SK-N-SH (cell line): ENCODE data around the gene GATAD2B. TPM values are rescaled to one million over a fixed set of nuclear protein-coding genes. Genes with fewer than 3 reads are reported as not detected.

Source experiments
- CTCF ChIA-PET: fragments of 300-600, 350-600 bp; formaldehyde crosslinking; extraction: SDS; loops from one replicate; lab custom pipeline; 2021; lab: Yijun Ruan, JAX
- POLR2A ChIA-PET: fragments of 350-600 bp; sonication (Branson Sonifier 250); formaldehyde crosslinking; extraction: SDS; loops from one replicate; lab custom pipeline; 2020; ENCODE audit warnings: antibody characterized with exemption, inconsistent platforms; lab: Yijun Ruan, JAX
- DNase-seq: peaks from one replicate; pipeline ENCODE4 v3.0.0; 2012
- H2AFZ ChIP-seq: fragments of 200-600 bp; sonication (generic); 2 replicates; pipeline ENCODE4 v1.8.1; 2016; ENCODE audit warnings: antibody characterized with exemption, mild to moderate bottlenecking, low read depth
- H3F3A ChIP-seq: fragments of 200-600 bp; sonication (generic); replicated peaks from 2 replicates; pipeline ENCODE3; 2016; ENCODE audit warnings: antibody characterized with exemption, mild to moderate bottlenecking; ENCODE audit not compliant: insufficient read depth
- H3K27ac ChIP-seq, 2 experiments: fragments of 200-500 bp in 1 of 2; fragments of 200-600 bp in 1 of 2; sonication (Bioruptor generic) in 1 of 2; sonication (generic), shearing (Covaris generic) in 1 of 2; 2 replicates each; pipeline versions ENCODE4 v1.5.1 to v1.6.1; 2014 to 2016; ENCODE audit warnings: low read depth in 2 of 2, inconsistent platforms in 1 of 2, low read length in 1 of 2, mild to moderate bottlenecking in 1 of 2, mixed read lengths in 1 of 2
- H3K27me3 ChIP-seq: fragments of 200-600 bp; sonication (generic), shearing (Covaris generic); 2 replicates; pipeline ENCODE4 v1.6.1; 2016; ENCODE audit warnings: mixed run types; ENCODE audit not compliant: insufficient read depth
- H3K36me3 ChIP-seq, 2 experiments: fragments of 200-500 bp in 1 of 2; fragments of 200-600 bp in 1 of 2; sonication (Bioruptor generic) in 1 of 2; sonication (generic) in 1 of 2; replicated peaks in 1 of 2; 2 replicates each; pipeline versions ENCODE3 to v1.5.1; 2014 to 2016; ENCODE audit warnings: low read length in 1 of 2, mild to moderate bottlenecking in 1 of 2; ENCODE audit not compliant: insufficient read depth in 2 of 2, control insufficient read depth in 1 of 2
- H3K4me1 ChIP-seq, 2 experiments: fragments of 200-500 bp in 1 of 2; fragments of 200-600 bp in 1 of 2; sonication (Bioruptor generic) in 1 of 2; sonication (generic), shearing (Covaris generic) in 1 of 2; 2 replicates each; pipeline versions ENCODE4 v1.5.1 to v1.6.1; 2014 to 2016; ENCODE audit warnings: low read depth in 1 of 2, low read length in 1 of 2, mixed run types in 1 of 2; ENCODE audit not compliant: insufficient read depth in 2 of 2, control insufficient read depth in 1 of 2
- H3K4me2 ChIP-seq: fragments of 200-600 bp; sonication (generic), shearing (Covaris generic); 2 replicates; pipeline ENCODE4 v1.6.1; 2017; ENCODE audit warnings: mixed run types
- H3K4me3 ChIP-seq, 2 experiments: fragments of 200-500 bp in 1 of 2; fragments of 200-600 bp in 1 of 2; sonication (Bioruptor generic) in 1 of 2; sonication (generic), shearing (Covaris generic) in 1 of 2; 2 replicates each; pipeline versions ENCODE4 v1.5.1 to v1.8.1; 2014 to 2016; ENCODE audit warnings: low read depth in 2 of 2, inconsistent platforms in 1 of 2, low read length in 1 of 2, mild to moderate bottlenecking in 1 of 2, mixed read lengths in 1 of 2, moderate library complexity in 1 of 2
- H3K79me2 ChIP-seq: fragments of 200-600 bp; sonication (generic); 2 replicates; pipeline ENCODE4 v1.8.1; 2017; ENCODE audit warnings: mild to moderate bottlenecking; ENCODE audit not compliant: insufficient read depth
- H3K9ac ChIP-seq: fragments of 200-600 bp; sonication (generic); 2 replicates; pipeline ENCODE4 v1.6.1; 2017; ENCODE audit warnings: mixed run types
- H3K9me2 ChIP-seq: fragments of 200-600 bp; sonication (generic); 2 replicates; pipeline ENCODE4 v1.6.1; 2017; ENCODE audit warnings: mixed run types
- H3K9me3 ChIP-seq: fragments of 200-600 bp; sonication (generic); 2 replicates; pipeline ENCODE4 v1.6.1; 2017; ENCODE audit warnings: mixed run types, mild to moderate bottlenecking, moderate library complexity
- H4K20me1 ChIP-seq: fragments of 200-600 bp; sonication (generic); 2 replicates; pipeline ENCODE4 v1.6.1; 2017; ENCODE audit warnings: mild to moderate bottlenecking, mixed run types; ENCODE audit not compliant: insufficient read depth
- ELF1 ChIP-seq: IDR thresholded peaks from 2 replicates; pipeline ENCODE4 v1.4.0; 2012
- EP300 ChIP-seq, 2 experiments: IDR thresholded peaks; 2 replicates each; pipeline versions ENCODE4 v1.4.0 to v1.6.1; 2012; ENCODE audit warnings: borderline replicate concordance in 1 of 2, low read depth in 1 of 2, low read length in 1 of 2
- FOSL2 ChIP-seq: IDR thresholded peaks from 2 replicates; pipeline ENCODE4 v1.4.0; 2012; ENCODE audit warnings: low read depth, mild to moderate bottlenecking, moderate library complexity, borderline replicate concordance
- FOXM1 ChIP-seq: IDR thresholded peaks from 2 replicates; pipeline ENCODE4 v1.4.0; 2012; ENCODE audit warnings: low read depth, mild to moderate bottlenecking
- GABPA ChIP-seq: IDR thresholded peaks from 2 replicates; pipeline ENCODE4 v1.4.0; 2012; ENCODE audit warnings: low read depth, mild to moderate bottlenecking
- GATA2 ChIP-seq: sonication (generic); formaldehyde crosslinking; IDR thresholded peaks from 2 replicates; pipeline ENCODE4 v1.5.0; 2020; ENCODE audit warnings: mild to moderate bottlenecking, missing genetic modification reagents
- JUND ChIP-seq: IDR thresholded peaks from 2 replicates; pipeline ENCODE4 v1.4.0; 2012
- MXI1 ChIP-seq: IDR thresholded peaks from 2 replicates; pipeline ENCODE4 v1.6.1; 2012; ENCODE audit warnings: mild to moderate bottlenecking, low read depth, low read length, improper control_type of control experiment
- NFIC ChIP-seq: IDR thresholded peaks from 2 replicates; pipeline ENCODE4 v1.4.0; 2012; ENCODE audit warnings: borderline replicate concordance
- NRF1 ChIP-seq: IDR thresholded peaks from 2 replicates; pipeline ENCODE4 v1.6.1; 2012; ENCODE audit warnings: low read depth, mild to moderate bottlenecking, low read length
- RCOR1 ChIP-seq: fragments of 150-350 bp; IDR thresholded peaks from 2 replicates; pipeline ENCODE4 v1.6.1; 2017; ENCODE audit warnings: antibody characterized with exemption, low read length
- RFX5 ChIP-seq: IDR thresholded peaks from 2 replicates; pipeline ENCODE4 v1.6.1; 2012; ENCODE audit warnings: mild to moderate bottlenecking, improper control_type of control experiment, low read length
- TAF1 ChIP-seq: IDR thresholded peaks from 2 replicates; pipeline ENCODE4 v1.6.1; 2012; ENCODE audit warnings: low read depth, mild to moderate bottlenecking, low read length, moderate library complexity, borderline replicate concordance
- TEAD4 ChIP-seq: IDR thresholded peaks from 2 replicates; pipeline ENCODE4 v1.4.0; 2012; ENCODE audit warnings: mild to moderate bottlenecking, borderline replicate concordance; ENCODE audit not compliant: insufficient read depth
- WGBS: methylation state at CpG from one replicate; pipeline ENCODE4 v1.1.6; 2017; ENCODE audit warnings: low lambda C conversion rate; 5-methylcytosine and 5-hydroxymethylcytosine counted together
- polyA plus RNA-seq, 3 experiments: library from polyadenylated mRNA; depleted of rRNA; stranded (reverse); fragments of >200 nt; gene quantifications; 2 replicates each; pipeline ENCODE4 v1.2.3, GENCODE V29; 2012
- TF ChIP-seq, protein P1 (sequence below): fragments of 200-600 bp; sonication (generic); IDR thresholded peaks from 2 replicates; pipeline ENCODE4 v1.6.1; 2017; ENCODE audit warnings: antibody characterized with exemption, mild to moderate bottlenecking, moderate library complexity
- TF ChIP-seq, protein P2 (sequence below): fragments of 150-350 bp; IDR thresholded peaks from 2 replicates; pipeline ENCODE4 v1.6.1; 2016; ENCODE audit warnings: mild to moderate bottlenecking, low read depth, low read length
- TF ChIP-seq, protein P3 (sequence below): IDR thresholded peaks from 2 replicates; pipeline ENCODE4 v1.4.0; 2012; ENCODE audit warnings: low read depth, borderline replicate concordance
- TF ChIP-seq, protein P4 (sequence below): fragments of 150-350 bp; IDR thresholded peaks from 2 replicates; pipeline ENCODE4 v1.6.1; 2017; ENCODE audit warnings: antibody characterized with exemption, low read length, low read depth, borderline replicate concordance

GATAD2B gene
- polyA plus RNA-seq, 1 of the 3 experiments (the other 2 are of a cell fraction), result 2.8 TPM

DNA sequence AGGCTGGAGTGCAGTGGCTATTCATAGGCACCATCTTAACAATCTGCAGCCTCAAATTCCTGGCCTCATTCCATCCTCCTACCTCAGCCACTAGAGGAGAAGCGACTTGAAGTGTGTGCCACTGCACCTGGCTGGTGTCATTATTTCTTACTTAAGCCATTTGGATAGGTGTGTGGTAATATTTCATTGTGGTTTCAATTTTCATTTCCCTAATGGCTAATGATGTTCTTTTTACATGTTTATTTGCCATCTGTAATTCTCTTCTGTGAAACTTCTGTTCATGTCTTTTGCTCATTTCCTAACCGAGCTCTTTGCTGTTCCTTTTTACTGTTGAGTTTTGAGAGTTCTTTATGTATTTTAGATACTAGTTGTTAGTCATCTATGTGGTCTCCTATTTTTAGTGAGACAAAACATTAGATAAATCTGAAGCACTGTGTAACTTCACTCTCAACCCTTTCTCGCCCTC, 80.7 kb downstream of the GATAD2B start:
- no peak overlapping the region for H3K4me3 ChIP-seq
- H3K9me2 ChIP-seq, result no peaks in the 10 kb centered on the region
- TF ChIP-seq RFX5, result no peak
- no peak for TF ChIP-seq NFIC
- TF ChIP-seq, protein P1, sequence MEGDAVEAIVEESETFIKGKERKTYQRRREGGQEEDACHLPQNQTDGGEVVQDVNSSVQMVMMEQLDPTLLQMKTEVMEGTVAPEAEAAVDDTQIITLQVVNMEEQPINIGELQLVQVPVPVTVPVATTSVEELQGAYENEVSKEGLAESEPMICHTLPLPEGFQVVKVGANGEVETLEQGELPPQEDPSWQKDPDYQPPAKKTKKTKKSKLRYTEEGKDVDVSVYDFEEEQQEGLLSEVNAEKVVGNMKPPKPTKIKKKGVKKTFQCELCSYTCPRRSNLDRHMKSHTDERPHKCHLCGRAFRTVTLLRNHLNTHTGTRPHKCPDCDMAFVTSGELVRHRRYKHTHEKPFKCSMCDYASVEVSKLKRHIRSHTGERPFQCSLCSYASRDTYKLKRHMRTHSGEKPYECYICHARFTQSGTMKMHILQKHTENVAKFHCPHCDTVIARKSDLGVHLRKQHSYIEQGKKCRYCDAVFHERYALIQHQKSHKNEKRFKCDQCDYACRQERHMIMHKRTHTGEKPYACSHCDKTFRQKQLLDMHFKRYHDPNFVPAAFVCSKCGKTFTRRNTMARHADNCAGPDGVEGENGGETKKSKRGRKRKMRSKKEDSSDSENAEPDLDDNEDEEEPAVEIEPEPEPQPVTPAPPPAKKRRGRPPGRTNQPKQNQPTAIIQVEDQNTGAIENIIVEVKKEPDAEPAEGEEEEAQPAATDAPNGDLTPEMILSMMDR, result no peak
- no peak for TF ChIP-seq JUND
- TF ChIP-seq RCOR1, result no peak
- TF ChIP-seq FOXM1, result no peak
- TF ChIP-seq, protein P2, sequence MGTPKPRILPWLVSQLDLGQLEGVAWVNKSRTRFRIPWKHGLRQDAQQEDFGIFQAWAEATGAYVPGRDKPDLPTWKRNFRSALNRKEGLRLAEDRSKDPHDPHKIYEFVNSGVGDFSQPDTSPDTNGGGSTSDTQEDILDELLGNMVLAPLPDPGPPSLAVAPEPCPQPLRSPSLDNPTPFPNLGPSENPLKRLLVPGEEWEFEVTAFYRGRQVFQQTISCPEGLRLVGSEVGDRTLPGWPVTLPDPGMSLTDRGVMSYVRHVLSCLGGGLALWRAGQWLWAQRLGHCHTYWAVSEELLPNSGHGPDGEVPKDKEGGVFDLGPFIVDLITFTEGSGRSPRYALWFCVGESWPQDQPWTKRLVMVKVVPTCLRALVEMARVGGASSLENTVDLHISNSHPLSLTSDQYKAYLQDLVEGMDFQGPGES, result no peak
- no peak for TF ChIP-seq GATA2 (CRISPR knock-in tag)
- TF ChIP-seq TAF1, result no peak
- TF ChIP-seq, protein P3, sequence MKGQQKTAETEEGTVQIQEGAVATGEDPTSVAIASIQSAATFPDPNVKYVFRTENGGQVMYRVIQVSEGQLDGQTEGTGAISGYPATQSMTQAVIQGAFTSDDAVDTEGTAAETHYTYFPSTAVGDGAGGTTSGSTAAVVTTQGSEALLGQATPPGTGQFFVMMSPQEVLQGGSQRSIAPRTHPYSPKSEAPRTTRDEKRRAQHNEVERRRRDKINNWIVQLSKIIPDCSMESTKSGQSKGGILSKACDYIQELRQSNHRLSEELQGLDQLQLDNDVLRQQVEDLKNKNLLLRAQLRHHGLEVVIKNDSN, result no peak
- no peak for TF ChIP-seq MXI1
- TF ChIP-seq FOSL2, result no peak
- TF ChIP-seq GABPA, result no peak
- TF ChIP-seq ELF1, result no peak
- no peak for TF ChIP-seq EP300 (IDR thresholded peaks at IDR 0.05; ENCODE audit: borderline replicate concordance in 1 of 2, low read depth in 1 of 2, low read length in 1 of 2)
- DNase-seq, result no peak
- H3K9ac ChIP-seq, result no peak overlapping the region
- no peaks in the 10 kb centered on the region for H3K9me3 ChIP-seq
- 95% methylated on average over 3 of the region's 3 CpGs for WGBS
- H3K79me2 ChIP-seq, result peaks cover 35% of the 10 kb centered on the region
- ChIA-PET POLR2A (no interaction called here), CTCF (interaction anchor here (1.0 kb wide), 1 partner anchor 11 kb away, joined by 3 read pairs; no protein-coding TSS in a partner anchor)
- H3K27ac ChIP-seq, result peak overlapping the region in 1 of 2 experiments; percentile 21; a peak in 2 of 4 replicates
- H3K4me2 ChIP-seq, result no peak overlapping the region
- H3K36me3 ChIP-seq, result peaks cover 0 to 5% of the 10 kb centered on the region in 2 experiments
- H3F3A ChIP-seq, result peaks cover 8% of the 10 kb centered on the region
- no peaks in the 10 kb centered on the region for H3K4me1 ChIP-seq
- no peaks in the 10 kb centered on the region for H3K27me3 ChIP-seq
- no peaks in the 10 kb centered on the region for H4K20me1 ChIP-seq
- no peak overlapping the region for H2AFZ ChIP-seq

DNA sequence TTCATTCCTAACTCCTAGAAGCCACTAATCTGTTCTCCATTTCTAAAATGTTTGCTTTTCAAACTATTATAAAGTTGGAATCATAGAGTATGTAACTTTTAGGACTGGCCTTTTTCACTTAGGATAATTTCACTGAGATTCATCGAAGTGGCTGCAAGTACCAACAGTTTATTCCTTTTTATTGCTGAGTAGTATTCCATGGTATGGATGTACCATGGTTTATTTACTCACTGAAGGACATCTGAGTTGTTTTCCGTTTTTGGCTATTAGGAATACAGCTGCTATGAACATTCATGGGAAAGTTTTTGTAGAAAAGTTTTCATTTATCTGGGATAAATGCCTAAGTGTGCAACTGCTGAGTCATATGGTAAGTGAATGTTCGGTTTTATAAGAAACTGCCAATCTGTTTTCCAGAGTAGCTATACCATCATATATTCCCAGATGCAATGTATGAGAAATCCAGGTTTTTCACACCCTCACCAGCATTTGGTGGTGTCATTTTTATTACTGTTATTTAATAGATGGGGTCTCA, 81.2 kb downstream of the GATAD2B start:
- Histone ChIP-seq H3K36me3 (peaks cover 0 to 5% of the 10 kb centered on the region in 2 experiments), H3K4me3 (no peak overlapping the region), H3K9ac (no peak overlapping the region), H3K79me2 (peaks cover 40% of the 10 kb centered on the region), H3K27ac (no peak overlapping the region), H3K4me1 (no peaks in the 10 kb centered on the region), H4K20me1 (no peaks in the 10 kb centered on the region), H3F3A (peaks cover 8% of the 10 kb centered on the region), H2AFZ (no peak overlapping the region), H3K9me3 (no peaks in the 10 kb centered on the region), H3K9me2 (no peaks in the 10 kb centered on the region), H3K27me3 (no peaks in the 10 kb centered on the region), H3K4me2 (no peak overlapping the region)
- WGBS, result 88% methylated on average over 3 of the region's 3 CpGs
- POLR2A ChIA-PET, result no interaction called here
- DNase-seq, result no peak
- CTCF ChIA-PET, result no interaction called here
- TF ChIP-seq, protein P4, sequence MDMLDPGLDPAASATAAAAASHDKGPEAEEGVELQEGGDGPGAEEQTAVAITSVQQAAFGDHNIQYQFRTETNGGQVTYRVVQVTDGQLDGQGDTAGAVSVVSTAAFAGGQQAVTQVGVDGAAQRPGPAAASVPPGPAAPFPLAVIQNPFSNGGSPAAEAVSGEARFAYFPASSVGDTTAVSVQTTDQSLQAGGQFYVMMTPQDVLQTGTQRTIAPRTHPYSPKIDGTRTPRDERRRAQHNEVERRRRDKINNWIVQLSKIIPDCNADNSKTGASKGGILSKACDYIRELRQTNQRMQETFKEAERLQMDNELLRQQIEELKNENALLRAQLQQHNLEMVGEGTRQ, result no peak
- no peak for TF ChIP-seq TEAD4
- no peak for TF ChIP-seq GABPA
- TF ChIP-seq GATA2 (CRISPR knock-in tag), result no peak
- TF ChIP-seq FOSL2, result no peak
- TF ChIP-seq, protein P2, result no peak
- no peak for TF ChIP-seq RFX5
- TF ChIP-seq NFIC, result no peak
- TF ChIP-seq FOXM1, result no peak
- no peak for TF ChIP-seq NRF1
- TF ChIP-seq ELF1, result no peak
